ENCODE results near the gene GNG2.

The GNG2 gene

GRCh38 chr14:51860164-51860824 lies at the start of gene GNG2:
Gene GNG2 (plus strand): TSS chr14:51860612. CDS start chr14:51950679, 90,067 bp downstream.
- peak within 1 kb of the TSS; percentile 78 for H3K4me3 ChIP-seq (replicated peaks; ENCODE audit: low read depth, low read length)
- DNase-seq (ENCODE audit: extremely low read depth, insufficient read length) = peak; percentile 81
- H3K36me3 ChIP-seq (ENCODE audit: control insufficient read depth, insufficient read depth, low read length) = no peaks in the 10 kb centered on the region
- TF ChIP-seq, protein P1, sequence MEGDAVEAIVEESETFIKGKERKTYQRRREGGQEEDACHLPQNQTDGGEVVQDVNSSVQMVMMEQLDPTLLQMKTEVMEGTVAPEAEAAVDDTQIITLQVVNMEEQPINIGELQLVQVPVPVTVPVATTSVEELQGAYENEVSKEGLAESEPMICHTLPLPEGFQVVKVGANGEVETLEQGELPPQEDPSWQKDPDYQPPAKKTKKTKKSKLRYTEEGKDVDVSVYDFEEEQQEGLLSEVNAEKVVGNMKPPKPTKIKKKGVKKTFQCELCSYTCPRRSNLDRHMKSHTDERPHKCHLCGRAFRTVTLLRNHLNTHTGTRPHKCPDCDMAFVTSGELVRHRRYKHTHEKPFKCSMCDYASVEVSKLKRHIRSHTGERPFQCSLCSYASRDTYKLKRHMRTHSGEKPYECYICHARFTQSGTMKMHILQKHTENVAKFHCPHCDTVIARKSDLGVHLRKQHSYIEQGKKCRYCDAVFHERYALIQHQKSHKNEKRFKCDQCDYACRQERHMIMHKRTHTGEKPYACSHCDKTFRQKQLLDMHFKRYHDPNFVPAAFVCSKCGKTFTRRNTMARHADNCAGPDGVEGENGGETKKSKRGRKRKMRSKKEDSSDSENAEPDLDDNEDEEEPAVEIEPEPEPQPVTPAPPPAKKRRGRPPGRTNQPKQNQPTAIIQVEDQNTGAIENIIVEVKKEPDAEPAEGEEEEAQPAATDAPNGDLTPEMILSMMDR (IDR thresholded peaks at IDR 0.05; ENCODE audit: insufficient read depth, low read length, poor library complexity, severe bottlenecking) = no peak
- H3K27me3 ChIP-seq (replicated peaks; ENCODE audit: control insufficient read depth, insufficient read depth, low read length) = no peaks in the 10 kb centered on the region

DNA sequence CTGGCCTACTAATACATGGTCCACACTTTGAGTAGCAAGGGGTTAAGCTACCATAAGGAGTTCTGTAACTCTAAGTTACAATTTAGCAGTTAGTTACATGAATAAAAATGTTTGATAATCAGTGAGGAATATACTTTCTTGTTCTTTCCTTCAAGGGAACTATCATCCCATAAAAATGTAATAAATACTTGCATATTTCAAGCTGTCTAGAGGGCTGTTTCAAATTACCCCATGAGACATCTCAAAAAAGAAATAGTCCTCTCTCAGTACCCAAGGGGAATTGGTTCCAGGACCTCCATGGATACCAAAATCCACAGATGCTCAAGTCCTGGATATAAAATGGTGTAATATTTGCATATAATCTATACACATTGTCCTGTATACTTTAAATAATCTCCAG lies 48.7 kb upstream of the GNG2 start:
- DNase-seq (ENCODE audit: extremely low read depth, insufficient read length) = no peak
- no peaks in the 10 kb centered on the region for H3K36me3 ChIP-seq (ENCODE audit: control insufficient read depth, insufficient read depth, low read length)
- H3K27me3 ChIP-seq (replicated peaks; ENCODE audit: control insufficient read depth, insufficient read depth, low read length) = no peaks in the 10 kb centered on the region
- TF ChIP-seq, protein P1 (IDR thresholded peaks at IDR 0.05; ENCODE audit: insufficient read depth, low read length, poor library complexity, severe bottlenecking) = no peak
- no peak overlapping the region for H3K4me3 ChIP-seq (replicated peaks; ENCODE audit: low read depth, low read length)

- H3K4me3 ChIP-seq (replicated peaks; ENCODE audit: low read depth, low read length) = no peak overlapping the region
- H3K27me3 ChIP-seq (replicated peaks; ENCODE audit: control insufficient read depth, insufficient read depth, low read length) = no peaks in the 10 kb centered on the region; the same call in 1 of the 2 replicates
- no peaks in the 10 kb centered on the region for H3K36me3 ChIP-seq (ENCODE audit: control insufficient read depth, insufficient read depth, low read length)
- TF ChIP-seq, protein P1 (IDR thresholded peaks at IDR 0.05; ENCODE audit: insufficient read depth, low read length, poor library complexity, severe bottlenecking) = no peak
- no peak for DNase-seq (ENCODE audit: extremely low read depth, insufficient read length)
Observed at GRCh38 chr14:51816031-51816430, 44.4 kb upstream of the GNG2 start.

- H3K4me3 ChIP-seq (replicated peaks; ENCODE audit: low read depth, low read length) = no peak overlapping the region
- H3K27me3 ChIP-seq (replicated peaks; ENCODE audit: control insufficient read depth, insufficient read depth, low read length) = no peaks in the 10 kb centered on the region; the same call in 1 of the 2 replicates
- TF ChIP-seq, protein P1 (IDR thresholded peaks at IDR 0.05; ENCODE audit: insufficient read depth, low read length, poor library complexity, severe bottlenecking) = no peak
- no peak for DNase-seq (ENCODE audit: extremely low read depth, insufficient read length)
- H3K36me3 ChIP-seq (ENCODE audit: control insufficient read depth, insufficient read depth, low read length) = no peaks in the 10 kb centered on the region
Observed at GRCh38 chr14:51817326-51817725, 43.1 kb upstream of the GNG2 start.

GRCh38 chr14:51818748-51819380 lies 41.5 kb upstream of the GNG2 start:
- DNase-seq (ENCODE audit: extremely low read depth, insufficient read length) = no peak
- H3K27me3 ChIP-seq (replicated peaks; ENCODE audit: control insufficient read depth, insufficient read depth, low read length) = no peaks in the 10 kb centered on the region; the same call in 1 of the 2 replicates
- no peak overlapping the region for H3K4me3 ChIP-seq (replicated peaks; ENCODE audit: low read depth, low read length)
- H3K36me3 ChIP-seq (ENCODE audit: control insufficient read depth, insufficient read depth, low read length) = no peaks in the 10 kb centered on the region
- TF ChIP-seq, protein P1 (IDR thresholded peaks at IDR 0.05; ENCODE audit: insufficient read depth, low read length, poor library complexity, severe bottlenecking) = no peak
